ENCODE measurements around the gene PLEKHM3.
"Not testable (repeated sequence)": the region's sequence is repeated elsewhere in the genome, so short reads cannot be mapped to it uniquely, and the experiment has no call there.

PLEKHM3 gene

DNA sequence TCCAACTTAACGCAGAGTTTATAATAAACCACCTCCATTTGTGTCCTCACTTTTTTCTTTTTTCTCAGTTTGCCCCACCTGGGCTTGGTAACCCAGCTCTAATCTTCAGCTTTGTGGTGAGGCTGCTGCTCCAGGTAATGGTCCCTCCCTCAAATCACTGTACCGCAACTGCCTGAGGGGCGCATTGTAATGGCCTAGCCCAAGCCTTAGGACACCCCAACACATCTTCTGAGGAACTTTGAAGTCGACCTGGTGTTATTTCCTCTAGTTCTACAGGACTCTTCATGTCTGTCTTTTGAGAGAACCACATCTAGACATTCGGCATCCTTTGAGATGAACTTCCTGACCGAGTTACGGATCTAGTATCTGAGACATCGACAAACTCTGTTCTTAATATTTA is 99.7 kb downstream of the PLEKHM3 start:
- no peak for DNase-seq (ENCODE audit: low read depth)

GRCh38 chr2:207921606-207922005 is 103.7 kb downstream of the PLEKHM3 start:
- no peak for DNase-seq (ENCODE audit: low read depth)

- DNase-seq (ENCODE audit: low read depth), result no peak
Measured at GRCh38 chr2:207920721-207921120, 104.6 kb downstream of the PLEKHM3 start.

DNA sequence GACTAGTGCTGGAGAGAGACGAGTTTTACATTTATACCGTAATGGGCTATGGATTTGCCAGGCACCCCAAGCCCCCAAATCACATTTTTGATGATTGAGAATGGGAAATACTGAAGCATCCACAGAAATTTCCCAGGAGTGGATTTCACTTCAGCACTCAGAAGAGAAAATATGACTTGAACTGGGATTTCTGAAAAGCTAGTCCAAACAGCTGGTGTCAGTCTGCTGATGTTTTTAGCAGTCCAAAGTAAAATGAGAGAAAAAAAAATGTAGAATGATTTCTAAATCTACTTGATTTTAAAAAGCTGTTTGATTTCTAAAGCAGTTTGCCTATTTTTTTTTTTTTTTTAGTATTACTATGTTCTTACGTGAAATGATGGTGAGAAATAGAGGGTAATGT is 105.0 kb downstream of the PLEKHM3 start:
- no peak for DNase-seq (ENCODE audit: low read depth)

- DNase-seq (ENCODE audit: low read depth), result no peak
Measured at GRCh38 chr2:207919164-207919919, 106.0 kb downstream of the PLEKHM3 start.

- no peak for DNase-seq (ENCODE audit: low read depth)
Measured at GRCh38 chr2:207914716-207915115, 110.6 kb downstream of the PLEKHM3 start.

GRCh38 chr2:207913772-207914358 is 111.5 kb downstream of the PLEKHM3 start:
- no peak for DNase-seq (ENCODE audit: low read depth)

DNA sequence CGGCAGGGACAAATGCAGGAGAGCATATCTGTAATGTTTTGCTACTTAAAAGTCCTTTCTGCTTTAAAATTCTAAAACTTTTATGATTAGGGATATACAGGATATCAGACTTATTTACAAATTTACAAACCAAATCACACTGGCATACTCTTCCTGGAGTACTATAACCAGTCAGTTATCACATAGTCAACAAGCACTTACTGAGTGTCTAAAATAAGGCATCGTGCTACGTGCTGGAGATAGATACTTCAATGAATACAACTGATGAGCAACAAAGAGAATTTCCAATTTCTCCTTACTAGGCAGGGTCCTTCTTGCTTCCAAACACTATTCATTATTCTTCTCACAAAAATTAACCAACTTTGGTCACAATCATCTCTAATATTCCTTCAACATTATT is 113.5 kb downstream of the PLEKHM3 start:
- no peak for DNase-seq (ENCODE audit: low read depth)

DNA sequence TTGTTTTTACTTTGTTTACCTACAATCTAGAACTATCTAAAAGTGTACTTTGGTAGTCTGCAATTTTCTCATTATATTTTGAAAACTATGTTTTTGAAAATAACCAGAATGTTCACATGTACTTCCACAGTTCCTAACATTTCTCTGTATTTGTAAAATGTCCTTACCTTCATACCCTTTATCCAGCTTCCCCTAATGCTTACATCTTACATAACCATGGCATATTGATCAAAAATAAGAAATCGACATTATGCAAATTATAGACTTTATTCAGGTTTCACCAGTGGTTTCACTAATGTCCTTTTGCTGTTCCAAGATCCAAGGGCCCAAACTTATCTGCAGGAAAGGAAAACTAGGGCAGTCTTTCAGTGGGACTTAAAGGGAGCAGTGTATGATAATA is 114.1 kb downstream of the PLEKHM3 start:
- DNase-seq (ENCODE audit: low read depth), result no peak

DNA sequence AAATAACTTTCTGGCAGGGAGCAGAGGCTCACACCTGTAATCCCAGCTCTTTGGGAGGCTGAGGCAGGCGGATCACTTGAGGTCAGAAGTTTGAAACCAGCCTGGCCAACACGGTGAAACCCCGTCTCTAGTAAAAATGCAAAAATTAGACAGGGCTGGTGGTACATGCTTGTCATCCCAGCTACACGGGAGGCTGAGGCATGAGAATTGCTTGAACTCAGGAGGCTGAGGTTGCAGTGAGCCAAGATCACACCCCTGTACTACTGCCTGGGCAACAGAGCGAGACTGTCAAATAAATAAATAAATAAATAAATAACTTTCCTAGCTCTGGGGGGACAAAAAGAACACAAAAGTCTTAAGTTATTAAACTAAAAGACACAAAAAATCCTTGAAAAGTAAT is 118.8 kb downstream of the PLEKHM3 start:
- not testable (repeated sequence) for DNase-seq (ENCODE audit: low read depth)

DNA sequence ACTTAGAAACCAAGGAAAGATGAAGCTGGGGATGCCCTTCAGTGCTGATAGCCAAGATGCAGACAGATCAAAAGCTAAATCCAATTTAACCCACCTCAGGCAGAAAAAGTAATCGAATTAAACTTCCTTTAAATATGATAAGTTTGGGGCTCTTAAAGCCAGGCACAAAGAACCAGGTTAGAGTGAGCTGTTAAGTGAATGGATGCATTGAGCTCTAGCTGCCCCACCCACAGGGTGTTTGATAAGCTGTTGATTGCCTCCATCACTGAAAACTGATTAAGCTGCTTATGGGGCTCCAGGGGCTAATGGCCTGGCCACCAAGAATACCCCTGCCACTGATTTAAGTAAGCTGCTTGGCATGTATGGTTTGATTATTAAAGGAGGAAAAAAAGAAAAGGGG is 119.8 kb downstream of the PLEKHM3 start:
- no peak for DNase-seq (ENCODE audit: low read depth)

DNA sequence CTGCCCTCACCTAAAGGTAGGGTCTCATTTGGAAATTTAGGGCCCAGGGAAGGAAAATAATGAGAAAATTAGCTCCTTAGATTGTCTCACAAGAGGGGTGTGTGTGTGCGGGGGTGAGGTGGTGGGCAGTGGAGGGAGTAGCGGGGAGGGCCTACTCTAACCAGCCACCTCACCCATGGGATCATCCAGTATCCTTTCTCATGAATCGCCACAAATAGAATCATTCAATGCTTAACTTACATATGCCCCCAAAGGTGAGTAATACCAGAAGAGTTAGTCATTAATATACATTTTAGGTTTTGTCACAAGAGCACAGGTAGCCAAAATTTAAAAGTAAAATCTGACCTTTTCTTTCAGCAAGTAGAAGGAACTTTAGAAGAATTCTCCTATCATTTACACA is 122.1 kb downstream of the PLEKHM3 start:
- no peak for DNase-seq (ENCODE audit: low read depth)

DNA sequence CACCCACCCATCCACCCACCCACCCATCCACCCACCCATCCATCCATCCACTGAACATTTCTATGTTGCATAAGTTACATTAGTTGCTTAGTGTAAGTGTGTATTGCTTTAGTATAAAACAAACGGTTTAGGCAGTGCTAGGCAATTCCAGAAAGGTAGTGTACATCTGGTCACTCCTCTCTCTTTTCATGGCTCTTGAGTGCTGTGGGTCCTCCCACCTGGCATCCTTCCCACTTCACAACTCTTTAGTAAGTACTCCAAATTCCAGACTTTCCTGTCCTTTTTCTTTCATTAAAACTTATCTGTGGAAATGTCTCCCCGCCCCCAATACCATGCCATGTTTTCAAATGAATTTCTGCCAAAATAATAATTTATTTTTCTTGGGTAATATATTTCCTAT is 122.5 kb downstream of the PLEKHM3 start:
- no peak for DNase-seq (ENCODE audit: low read depth)

DNA sequence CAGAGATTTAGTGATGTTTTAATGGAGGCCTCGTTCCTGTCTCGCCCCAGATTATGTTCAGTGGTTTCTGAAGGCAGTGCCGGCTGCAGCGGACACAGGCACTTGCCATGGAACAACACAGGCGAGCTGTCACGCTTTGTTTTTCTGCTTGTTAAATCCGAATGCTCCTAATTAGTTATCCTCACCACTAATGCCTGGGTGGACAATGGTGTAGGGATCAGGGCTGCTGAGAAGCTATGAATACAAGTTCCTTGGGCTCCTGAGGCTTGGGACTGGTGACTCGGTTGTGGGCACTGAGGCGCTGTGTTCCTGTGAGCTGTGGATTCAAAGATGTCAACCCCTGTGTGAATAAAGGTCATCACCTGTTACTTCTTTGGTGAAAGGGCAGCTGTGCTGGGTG is 123.5 kb downstream of the PLEKHM3 start:
- DNase-seq (ENCODE audit: low read depth), result no peak

GRCh38 chr2:207901401-207901800 is 123.9 kb downstream of the PLEKHM3 start:
- DNase-seq (ENCODE audit: low read depth), result no peak

- no peak for DNase-seq (ENCODE audit: low read depth)
Measured at GRCh38 chr2:207898354-207898695, 127.0 kb downstream of the PLEKHM3 start.

DNA sequence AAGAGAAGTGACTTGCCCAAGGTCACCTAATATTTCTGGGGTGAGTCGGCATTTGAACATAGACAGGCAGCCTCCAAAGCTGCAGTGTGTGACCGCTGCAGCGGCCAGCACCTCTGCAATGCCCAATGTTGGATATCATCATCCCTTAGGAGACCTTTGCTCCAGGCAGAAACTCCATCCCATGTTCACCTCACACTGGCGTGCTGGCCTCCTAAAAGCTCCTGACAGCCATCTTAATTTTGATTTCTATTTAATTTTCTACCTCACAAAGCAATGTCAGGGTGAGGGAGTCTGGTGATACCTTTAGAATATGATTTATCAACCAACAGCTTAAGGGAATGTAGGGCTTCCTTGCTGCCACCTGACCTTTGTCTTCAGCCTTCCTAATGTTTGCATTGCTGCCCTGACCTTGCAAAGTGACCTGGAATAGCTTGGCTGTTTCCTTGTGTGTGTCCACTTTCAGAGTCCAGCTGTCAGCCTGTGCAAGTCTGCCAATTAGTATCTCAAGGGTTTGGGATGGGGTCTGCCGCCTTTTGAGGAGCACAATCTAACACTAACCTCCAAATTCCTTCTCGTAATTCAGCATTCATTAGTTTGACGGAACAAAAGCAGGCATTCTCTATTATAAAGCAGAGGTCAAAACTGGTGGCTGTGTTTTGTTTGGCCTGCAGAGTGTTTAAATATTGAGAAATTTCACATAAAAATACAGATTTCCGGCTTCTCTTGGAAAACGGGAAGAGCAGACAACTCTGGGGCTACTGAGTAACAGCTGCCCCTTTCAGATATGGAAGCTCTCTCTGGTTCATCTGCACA is 127.6 kb downstream of the PLEKHM3 start:
- DNase-seq (ENCODE audit: low read depth), result no peak

DNA sequence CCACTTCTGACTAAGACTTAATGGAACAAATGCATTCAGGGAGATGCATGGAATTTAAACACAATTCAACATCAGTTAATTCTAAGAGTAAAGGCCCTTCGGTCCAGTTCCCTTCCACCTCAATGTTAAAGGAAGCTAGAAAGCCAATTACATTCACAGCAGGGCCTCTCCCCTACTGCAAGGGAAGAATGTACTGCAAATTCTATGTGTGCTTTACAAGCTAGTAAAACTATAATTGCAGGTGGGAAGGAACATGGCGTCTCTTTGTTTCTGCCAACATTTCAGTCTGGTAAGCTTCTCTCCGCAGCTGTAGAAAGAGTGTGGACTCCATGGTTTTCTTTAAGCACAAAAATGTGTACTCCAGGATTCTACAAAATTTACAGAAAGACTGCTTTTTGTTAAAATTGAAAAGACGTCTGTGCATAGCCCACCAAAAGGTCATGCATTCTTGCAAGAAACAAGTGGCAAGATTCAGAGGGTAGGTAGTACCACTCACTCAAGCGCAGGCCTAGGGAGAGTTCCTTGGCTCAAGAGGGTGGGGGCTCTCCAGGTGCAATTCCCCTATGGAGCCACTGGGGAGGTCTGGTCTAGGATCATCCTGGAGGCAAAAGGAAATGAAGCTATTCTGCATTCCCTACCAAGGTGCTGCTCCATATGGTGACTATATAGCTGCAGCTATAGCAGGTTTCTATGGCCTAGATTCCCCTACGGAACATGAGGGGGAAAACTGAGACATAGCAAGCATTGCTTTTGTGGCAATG is 128.6 kb downstream of the PLEKHM3 start:
- no peak for DNase-seq (ENCODE audit: low read depth)

DNA sequence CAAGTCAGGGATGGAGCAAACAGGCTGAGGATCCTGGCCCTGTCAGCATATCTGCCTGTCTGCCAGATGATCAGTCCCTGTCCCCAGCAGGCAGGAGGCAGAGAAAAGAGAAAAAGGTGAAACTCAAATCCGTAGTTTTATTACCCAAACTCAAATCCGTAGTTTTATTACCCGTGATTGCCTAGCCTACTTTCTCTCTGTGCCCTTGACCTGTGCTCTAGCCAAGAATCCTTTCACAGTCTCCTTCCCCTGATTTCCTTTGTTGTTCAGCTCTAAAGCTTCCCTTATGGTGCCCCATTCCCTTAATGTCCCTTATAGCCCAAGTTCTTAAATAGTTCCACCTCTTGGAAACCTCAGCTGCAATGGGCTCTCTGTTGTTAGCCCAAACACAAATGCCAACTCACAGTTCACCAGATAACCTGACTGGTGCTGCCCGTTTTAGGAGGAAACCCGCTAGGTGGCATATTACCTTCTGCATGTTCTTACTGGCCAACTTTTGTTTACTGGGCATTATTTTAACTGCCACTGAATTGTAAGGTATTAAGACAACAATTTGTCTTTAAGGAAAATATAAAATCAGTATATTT is 130.0 kb downstream of the PLEKHM3 start:
- DNase-seq (ENCODE audit: low read depth), result no peak

GRCh38 chr2:207892716-207893402 is 132.5 kb downstream of the PLEKHM3 start:
- DNase-seq (ENCODE audit: low read depth), result no peak

GRCh38 chr2:207891086-207891844 is 134.1 kb downstream of the PLEKHM3 start:
- DNase-seq (ENCODE audit: low read depth), result no peak

Measured in fibroblast of the conjunctiva (primary cell).